AG10803 (cell line): ENCODE results near the gene WFDC2.

ENCODE experiments used
- DNase-seq: peaks from one replicate; pipeline ENCODE4 v3.0.0; 2010; ENCODE audit warnings: low read depth
- H3K4me3 ChIP-seq: 2 replicates; pipeline ENCODE4 v1.5.1; 2011; ENCODE audit warnings: mild to moderate bottlenecking, low read length, control low read depth
- TF ChIP-seq, protein P1 (sequence below): conservative IDR thresholded peaks from 2 replicates; pipeline ENCODE4 v1.5.1; 2011; ENCODE audit warnings: mild to moderate bottlenecking, low read length, control low read depth, inconsistent platforms

Gene WFDC2

GRCh38 chr20:45509091-45509490 lies 39.5 kb downstream of the WFDC2 start:
- TF ChIP-seq, protein P1, sequence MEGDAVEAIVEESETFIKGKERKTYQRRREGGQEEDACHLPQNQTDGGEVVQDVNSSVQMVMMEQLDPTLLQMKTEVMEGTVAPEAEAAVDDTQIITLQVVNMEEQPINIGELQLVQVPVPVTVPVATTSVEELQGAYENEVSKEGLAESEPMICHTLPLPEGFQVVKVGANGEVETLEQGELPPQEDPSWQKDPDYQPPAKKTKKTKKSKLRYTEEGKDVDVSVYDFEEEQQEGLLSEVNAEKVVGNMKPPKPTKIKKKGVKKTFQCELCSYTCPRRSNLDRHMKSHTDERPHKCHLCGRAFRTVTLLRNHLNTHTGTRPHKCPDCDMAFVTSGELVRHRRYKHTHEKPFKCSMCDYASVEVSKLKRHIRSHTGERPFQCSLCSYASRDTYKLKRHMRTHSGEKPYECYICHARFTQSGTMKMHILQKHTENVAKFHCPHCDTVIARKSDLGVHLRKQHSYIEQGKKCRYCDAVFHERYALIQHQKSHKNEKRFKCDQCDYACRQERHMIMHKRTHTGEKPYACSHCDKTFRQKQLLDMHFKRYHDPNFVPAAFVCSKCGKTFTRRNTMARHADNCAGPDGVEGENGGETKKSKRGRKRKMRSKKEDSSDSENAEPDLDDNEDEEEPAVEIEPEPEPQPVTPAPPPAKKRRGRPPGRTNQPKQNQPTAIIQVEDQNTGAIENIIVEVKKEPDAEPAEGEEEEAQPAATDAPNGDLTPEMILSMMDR, result no peak
- H3K4me3 ChIP-seq, result no peak overlapping the region
- DNase-seq, result no peak

DNA sequence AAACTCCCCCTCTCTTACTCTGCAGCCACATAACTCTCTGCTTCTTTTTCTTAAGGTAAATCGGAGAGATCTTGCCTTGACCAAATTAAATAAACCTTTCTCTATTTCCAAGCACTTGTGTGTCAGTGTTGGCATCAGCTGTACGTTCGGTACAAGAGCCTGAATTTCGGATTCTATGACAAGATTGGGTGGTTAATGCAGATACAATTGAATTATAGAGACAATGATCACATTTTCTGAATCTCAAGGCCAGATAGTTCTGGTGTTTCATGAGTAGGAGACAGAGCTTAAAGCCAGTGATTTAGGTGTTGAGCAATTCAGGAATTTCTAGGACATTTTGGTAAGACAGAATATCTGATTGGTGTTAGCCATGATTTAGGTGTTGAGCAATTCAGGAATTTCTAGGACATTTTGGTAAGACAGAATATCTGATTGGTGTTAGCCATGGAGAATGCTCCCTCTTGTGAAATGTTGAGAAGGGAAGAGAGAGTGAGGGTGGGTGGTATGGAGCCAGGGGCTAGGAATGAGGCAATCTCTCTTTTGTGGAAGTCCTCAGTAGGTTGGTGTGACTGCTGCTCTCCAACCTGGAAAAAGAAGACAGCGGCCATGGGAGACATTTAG lies 40.8 kb downstream of the WFDC2 start:
- no peak for DNase-seq
- TF ChIP-seq, protein P1, result no peak

DNA sequence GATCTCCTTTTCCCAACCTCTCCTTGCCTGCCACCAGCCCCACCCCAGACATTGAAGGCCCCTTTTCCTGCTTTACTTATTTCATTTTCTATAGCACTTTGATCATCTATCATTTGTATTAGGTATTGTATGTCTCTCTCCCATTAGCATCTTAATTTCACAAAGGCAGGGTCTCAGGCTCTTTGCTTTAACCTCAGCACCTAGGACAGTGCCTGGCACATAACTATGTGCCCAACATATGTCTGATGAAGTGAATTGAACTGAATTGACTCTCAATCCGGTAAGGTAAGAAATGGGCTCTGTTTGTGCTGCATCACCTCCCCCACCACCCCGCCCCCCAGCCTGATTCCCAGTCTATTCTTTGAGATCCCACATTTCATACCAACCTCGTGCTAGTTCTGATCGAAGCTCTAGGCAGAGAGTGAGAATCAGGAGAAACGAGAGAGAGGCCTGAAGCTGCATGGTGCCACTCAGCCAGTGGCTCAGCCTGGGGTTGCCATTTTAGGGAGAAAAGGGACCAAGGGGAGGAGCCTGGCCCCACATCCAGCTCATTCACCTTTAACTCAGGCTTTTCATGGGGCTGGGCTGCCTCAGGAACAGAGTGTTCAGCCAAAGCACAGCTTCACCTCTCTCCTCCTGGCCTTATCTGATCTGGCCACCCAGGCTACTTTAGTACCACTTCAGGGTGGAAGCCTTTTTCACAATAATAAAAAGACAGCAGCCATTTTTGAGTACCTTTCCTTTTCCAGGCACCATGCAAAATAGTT lies 45.8 kb downstream of the WFDC2 start, which contains the start of gene SPINT3:
TSS of gene SPINT3 (minus strand) at position 476 of the 767 bp plus-strand sequence. CDS start at position 462, 14 bp downstream.
- TF ChIP-seq, protein P1, result no peak
- H3K4me3 ChIP-seq, result no peak within 1 kb of the TSS
- DNase-seq, result no peak

More for the DNA sequence above, 40.8 kb downstream of the WFDC2 start:
- H3K4me3 ChIP-seq, result no peak overlapping the region

DNA sequence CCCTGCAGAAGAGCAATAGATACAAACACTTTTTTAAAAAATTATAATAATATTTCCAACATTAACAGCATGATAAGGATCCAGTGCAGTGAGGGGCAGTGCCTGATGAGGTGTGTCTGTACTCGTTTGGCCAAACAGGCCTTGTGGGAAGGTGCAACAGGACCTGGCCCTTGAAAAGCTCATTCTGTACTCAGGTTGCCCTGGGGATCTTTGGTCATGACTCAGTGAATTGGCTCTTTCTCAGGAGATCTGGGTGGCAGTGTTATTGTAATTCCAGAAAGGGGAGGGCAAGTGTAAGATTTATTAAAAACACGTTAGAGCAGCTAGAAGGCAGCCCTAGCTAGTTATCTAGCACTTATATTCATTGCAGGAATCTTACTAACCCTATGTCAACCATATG lies 48.7 kb downstream of the WFDC2 start:
- no peak for DNase-seq
- TF ChIP-seq, protein P1, result no peak
- H3K4me3 ChIP-seq, result no peak overlapping the region

GRCh38 chr20:45523821-45524220 lies 54.3 kb downstream of the WFDC2 start:
- TF ChIP-seq, protein P1, result no peak
- no peak for DNase-seq
- no peak overlapping the region for H3K4me3 ChIP-seq

- DNase-seq, result no peak
- no peak overlapping the region for H3K4me3 ChIP-seq
- TF ChIP-seq, protein P1, result no peak
Measured at GRCh38 chr20:45527294-45527693, 57.7 kb downstream of the WFDC2 start.
